ENCODE results near the gene ARSG. TPM values are rescaled to one million over a fixed set of nuclear protein-coding genes. Genes with fewer than 3 reads are reported as not detected.
A peak's percentile ranks its signal among the peaks of the same experiment; 100 is the strongest.
"Not testable (repeated sequence)": the region's sequence is repeated elsewhere in the genome, so short reads cannot be mapped to it uniquely, and the experiment has no call there.

ARSG gene
- total RNA-seq, 1 donor: 7.6 TPM

GRCh38 chr17:68255151-68255550 is 36.1 kb upstream of the ARSG start:
- Histone ChIP-seq H4K20me1 (ENCODE audit: insufficient read depth, low read length) (no peaks in the 10 kb centered on the region), H3K4me3 (ENCODE audit: insufficient read depth, low read length) (no peak overlapping the region), H3K4me1 (ENCODE audit: insufficient read depth, low read length) (no peaks in the 10 kb centered on the region), H3K36me3 (ENCODE audit: insufficient read depth, low read length) (peaks cover 50% of the 10 kb centered on the region), H2AFZ (ENCODE audit: low read length) (no peak overlapping the region), H3K79me2 (ENCODE audit: insufficient read depth, low read length) (no peaks in the 10 kb centered on the region), H3K27ac (ENCODE audit: low read depth, low read length) (no peak overlapping the region), H3K4me2 (ENCODE audit: insufficient read depth, low read length) (no peak overlapping the region), H3K9me3 (ENCODE audit: low read depth, low read length) (no peaks in the 10 kb centered on the region), H3K27me3 (ENCODE audit: insufficient read depth, low read length) (no peaks in the 10 kb centered on the region)
- no peak for DNase-seq (ENCODE audit: insufficient read length, low spot score, missing footprints)
- TF ChIP-seq CTCF (IDR thresholded peaks at IDR 0.05; ENCODE audit: extremely low read depth, low read depth, low read length): no peak

- Histone ChIP-seq H3K79me2 (ENCODE audit: insufficient read depth, low read length) (no peaks in the 10 kb centered on the region), H3K36me3 (ENCODE audit: insufficient read depth, low read length) (peaks cover 43% of the 10 kb centered on the region), H4K20me1 (ENCODE audit: insufficient read depth, low read length) (no peaks in the 10 kb centered on the region), H3K4me3 (ENCODE audit: insufficient read depth, low read length) (no peak overlapping the region), H3K9me3 (ENCODE audit: low read depth, low read length) (no peaks in the 10 kb centered on the region), H3K4me2 (ENCODE audit: insufficient read depth, low read length) (no peak overlapping the region), H3K4me1 (ENCODE audit: insufficient read depth, low read length) (no peaks in the 10 kb centered on the region), H3K27me3 (ENCODE audit: insufficient read depth, low read length) (no peaks in the 10 kb centered on the region), H2AFZ (ENCODE audit: low read length) (no peak overlapping the region), H3K27ac (ENCODE audit: low read depth, low read length) (no peak overlapping the region)
- no peak for DNase-seq (ENCODE audit: insufficient read length, low spot score, missing footprints)
- no peak for TF ChIP-seq CTCF (IDR thresholded peaks at IDR 0.05; ENCODE audit: extremely low read depth, low read depth, low read length)
These were observed 35.4 kb upstream of the ARSG start for GRCh38 chr17:68255731-68256538.

- not testable (repeated sequence) for H3K4me2 ChIP-seq (ENCODE audit: insufficient read depth, low read length); H3K27ac ChIP-seq (ENCODE audit: low read depth, low read length); H2AFZ ChIP-seq (ENCODE audit: low read length); DNase-seq (ENCODE audit: insufficient read length, low spot score, missing footprints); H3K79me2 ChIP-seq (ENCODE audit: insufficient read depth, low read length); H3K9me3 ChIP-seq (ENCODE audit: low read depth, low read length); H3K27me3 ChIP-seq (ENCODE audit: insufficient read depth, low read length); H3K4me3 ChIP-seq (ENCODE audit: insufficient read depth, low read length); H3K4me1 ChIP-seq (ENCODE audit: insufficient read depth, low read length); H4K20me1 ChIP-seq (ENCODE audit: insufficient read depth, low read length)
- peaks cover 38% of the 10 kb centered on the region for H3K36me3 ChIP-seq (ENCODE audit: insufficient read depth, low read length)
These were observed 34.6 kb upstream of the ARSG start for GRCh38 chr17:68256701-68257100.

GRCh38 chr17:68257934-68258333 is 33.4 kb upstream of the ARSG start:
- Histone ChIP-seq H3K4me3 (ENCODE audit: insufficient read depth, low read length) (no peak overlapping the region), H3K4me1 (ENCODE audit: insufficient read depth, low read length) (no peaks in the 10 kb centered on the region), H3K36me3 (ENCODE audit: insufficient read depth, low read length) (peaks cover 30% of the 10 kb centered on the region), H2AFZ (ENCODE audit: low read length) (no peak overlapping the region), H3K4me2 (ENCODE audit: insufficient read depth, low read length) (no peak overlapping the region), H3K27me3 (ENCODE audit: insufficient read depth, low read length) (no peaks in the 10 kb centered on the region), H3K27ac (ENCODE audit: low read depth, low read length) (no peak overlapping the region), H3K9me3 (ENCODE audit: low read depth, low read length) (no peaks in the 10 kb centered on the region), H3K79me2 (ENCODE audit: insufficient read depth, low read length) (no peaks in the 10 kb centered on the region), H4K20me1 (ENCODE audit: insufficient read depth, low read length) (no peaks in the 10 kb centered on the region)
- DNase-seq (ENCODE audit: insufficient read length, low spot score, missing footprints): no peak
- TF ChIP-seq CTCF (IDR thresholded peaks at IDR 0.05; ENCODE audit: extremely low read depth, low read depth, low read length): no peak

- H3K4me1 ChIP-seq (ENCODE audit: insufficient read depth, low read length); H3K27me3 ChIP-seq (ENCODE audit: insufficient read depth, low read length); H4K20me1 ChIP-seq (ENCODE audit: insufficient read depth, low read length); H3K9me3 ChIP-seq (ENCODE audit: low read depth, low read length); H3K79me2 ChIP-seq (ENCODE audit: insufficient read depth, low read length); H3K27ac ChIP-seq (ENCODE audit: low read depth, low read length): not testable (repeated sequence)
- Histone ChIP-seq H2AFZ (ENCODE audit: low read length) (peak overlapping the region; percentile 72), H3K36me3 (ENCODE audit: insufficient read depth, low read length) (peaks cover 27% of the 10 kb centered on the region), H3K4me3 (ENCODE audit: insufficient read depth, low read length) (peak overlapping the region; percentile 39), H3K4me2 (ENCODE audit: insufficient read depth, low read length) (peak overlapping the region; percentile 72)
- peak; percentile 77 for DNase-seq (ENCODE audit: insufficient read length, low spot score, missing footprints)
These were observed 32.2 kb upstream of the ARSG start for GRCh38 chr17:68258890-68259647.

GRCh38 chr17:68259648-68259951 is 31.7 kb upstream of the ARSG start:
- H3K4me3 ChIP-seq (ENCODE audit: insufficient read depth, low read length); H3K27me3 ChIP-seq (ENCODE audit: insufficient read depth, low read length); H3K27ac ChIP-seq (ENCODE audit: low read depth, low read length); H3K9me3 ChIP-seq (ENCODE audit: low read depth, low read length); H3K79me2 ChIP-seq (ENCODE audit: insufficient read depth, low read length); H2AFZ ChIP-seq (ENCODE audit: low read length); DNase-seq (ENCODE audit: insufficient read length, low spot score, missing footprints); H3K4me1 ChIP-seq (ENCODE audit: insufficient read depth, low read length); H4K20me1 ChIP-seq (ENCODE audit: insufficient read depth, low read length): not testable (repeated sequence)
- peaks cover 21% of the 10 kb centered on the region for H3K36me3 ChIP-seq (ENCODE audit: insufficient read depth, low read length)
- H3K4me2 ChIP-seq (ENCODE audit: insufficient read depth, low read length): peak overlapping the region; percentile 18
